Motor neuron (in vitro differentiated cells): Measurements from ENCODE around the gene TAOK1. TPM values are rescaled to one million over a fixed set of nuclear protein-coding genes. Genes with fewer than 3 reads are reported as not detected.

Experiments used
- ATAC-seq, 8 experiments: fragments of 200-7000 bp; cut with Tn5 transposase; replicated peaks in 6 of 8; 2 replicates each; pipeline ENCODE4 v1.8.0; 2021; ENCODE audit warnings: mild to moderate bottlenecking in 8 of 8, moderate library complexity in 8 of 8
- H3K27ac ChIP-seq, 2 donors: fragments of 250-450 bp; sonication (Bioruptor Pico); 2 replicates each; pipeline ENCODE4 v1.9.0; 2021; ENCODE audit warnings: antibody characterized with exemption in 2 of 2, mild to moderate bottlenecking in 2 of 2, moderate library complexity in 1 of 2
- H3K4me1 ChIP-seq, 2 donors: fragments of 250-450 bp; sonication (Bioruptor Pico); replicated peaks in 1 of 2; 2 replicates each; pipeline ENCODE4 v1.6.1; 2021; ENCODE audit warnings: antibody characterized with exemption in 2 of 2, mild to moderate bottlenecking in 2 of 2, moderate library complexity in 1 of 2
- H3K4me3 ChIP-seq, 5 donors: fragments of 250-450 bp; sonication (Bioruptor Pico); 2 replicates each; pipeline ENCODE4 v1.9.0; 2021; ENCODE audit warnings: antibody characterized with exemption in 5 of 5, mild to moderate bottlenecking in 5 of 5, moderate library complexity in 4 of 5
- WGBS, 10 experiments: fragments of 450-650 bp; shearing (Covaris generic); methylation state at CpG; one replicate each; pipeline ENCODE4 v1.0.0; 2022; 5-methylcytosine and 5-hydroxymethylcytosine counted together
- in situ Hi-C, 9 experiments: fragments of 400-800 bp; cut with MboI; loops; one replicate each; pipeline ENCODE4 v1.15.0; 2021; ENCODE audit warnings: low sequenced_read_pairs in 9 of 9, low pct_unique_long_range_greater_than_20kb in 2 of 9; ENCODE audit not compliant: unreplicated experiment in 9 of 9
- total RNA-seq, 8 experiments: library from RNA; unstranded; fragments of 300-600 nt; gene quantifications; 2 replicates each; pipeline versions ENCODE4 v1.2.3 to v1.2.4, GENCODE V29; 2022

The TAOK1 gene
- total RNA-seq, 8 experiments from 2014 or later: 31.1 to 77.9 (median 49.9) TPM

DNA sequence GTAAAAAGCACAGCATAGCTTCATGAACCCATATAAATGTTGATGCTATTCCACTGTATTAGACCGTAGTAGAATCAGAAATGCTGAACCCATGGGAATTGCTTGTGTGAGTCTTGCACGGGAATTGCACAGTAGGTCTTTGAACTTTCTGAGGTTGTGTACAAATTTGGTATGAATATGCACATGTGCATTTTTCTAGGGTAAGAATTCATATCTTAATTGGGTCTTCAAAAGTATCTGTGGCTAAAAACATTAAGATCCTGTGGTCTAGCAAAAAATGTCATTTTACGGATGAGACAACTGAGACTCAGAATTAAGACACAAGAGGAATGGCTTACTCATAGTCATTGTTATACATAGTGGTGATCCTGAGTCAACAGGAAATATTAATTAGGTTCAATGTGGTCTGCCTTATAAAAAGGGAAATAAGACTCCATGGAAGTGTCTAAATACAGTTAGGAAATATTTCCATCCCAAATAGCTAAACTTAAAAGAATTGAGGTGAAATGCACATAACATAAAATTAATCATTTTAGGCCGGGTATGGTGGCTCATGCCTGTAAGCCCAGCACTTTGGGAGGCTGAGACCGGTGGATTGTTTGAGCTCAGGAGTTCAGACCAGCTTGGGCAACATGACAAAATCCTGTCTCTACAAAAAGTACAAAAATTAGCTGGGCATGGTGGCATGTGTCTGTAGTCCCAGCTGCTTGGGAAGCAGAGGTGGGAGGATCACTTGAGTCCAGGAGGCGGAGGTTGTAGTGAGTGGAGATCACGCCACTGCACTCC, 22.8 kb downstream of the TAOK1 start:
- no peak overlapping the region for H3K4me3 ChIP-seq
- WGBS, 10 experiments: 12 to 100% (median 87%) methylated on average over 2 to 7 of the region's 7 CpGs
- in situ Hi-C loops: no loop called here
- H3K27ac ChIP-seq: no peak overlapping the region
- H3K4me1 ChIP-seq: no peaks in the 10 kb centered on the region
- peak in 3 of 8 experiments; percentile 43 to 81 (median 59) for ATAC-seq

DNA sequence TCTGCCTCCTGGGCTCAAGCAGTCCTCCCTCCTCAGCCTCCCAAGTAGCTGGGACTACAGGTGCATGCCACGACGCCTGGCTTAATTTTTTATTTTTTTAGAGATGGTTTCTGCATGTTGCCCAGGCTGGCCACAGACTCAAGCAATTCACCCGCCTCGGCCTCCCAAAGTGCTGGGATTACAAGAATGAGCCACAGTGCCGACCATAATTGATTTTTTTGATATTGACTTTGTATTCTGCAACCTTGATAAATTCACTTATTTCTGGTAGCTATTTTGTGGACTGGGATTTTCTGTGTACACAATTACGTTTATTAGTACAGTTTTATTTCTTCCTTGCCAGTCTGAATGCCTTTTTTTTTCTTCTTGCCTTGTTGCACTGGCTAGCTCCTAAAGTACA, 30.0 kb downstream of the TAOK1 start:
- no peaks in the 10 kb centered on the region for H3K4me1 ChIP-seq
- no peak for ATAC-seq
- H3K27ac ChIP-seq: no peak overlapping the region
- no peak overlapping the region for H3K4me3 ChIP-seq
- WGBS, 10 experiments: 0 to 100% (median 75%) methylated on average over 1 to 6 of the region's 6 CpGs; no CpG with 5 or more reads in 2 of the 10 experiments
- in situ Hi-C loops: no loop called here

DNA sequence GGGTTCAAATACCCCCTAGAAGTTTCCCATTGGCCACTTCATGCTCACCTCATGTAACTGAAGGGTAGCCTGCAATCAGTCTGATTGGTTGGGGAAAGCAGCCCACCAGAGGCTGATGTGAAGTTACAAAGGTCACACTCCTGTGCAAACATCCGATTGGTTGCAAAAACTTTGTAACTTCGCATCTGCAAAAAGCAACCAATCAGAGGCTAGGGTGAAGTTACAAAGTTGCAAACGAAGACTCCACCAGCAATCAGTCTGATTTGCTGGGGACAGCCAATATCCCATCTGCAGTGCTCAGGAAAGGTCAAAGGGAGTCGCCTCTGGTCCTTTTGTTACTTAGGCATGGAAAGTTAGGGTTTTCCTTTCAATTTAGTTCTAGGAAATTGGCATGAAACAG, 40.1 kb downstream of the TAOK1 start:
- Histone ChIP-seq H3K4me3 (no peak overlapping the region), H3K27ac (no peak overlapping the region), H3K4me1 (peaks cover 0 to 2% of the 10 kb centered on the region in 2 donors)
- 59 to 100% (median 80%) methylated on average over 1 to 4 of the region's 4 CpGs; no CpG with 5 or more reads in 3 of the 10 experiments for WGBS, 10 experiments
- in situ Hi-C loops: no loop called here
- no peak for ATAC-seq

DNA sequence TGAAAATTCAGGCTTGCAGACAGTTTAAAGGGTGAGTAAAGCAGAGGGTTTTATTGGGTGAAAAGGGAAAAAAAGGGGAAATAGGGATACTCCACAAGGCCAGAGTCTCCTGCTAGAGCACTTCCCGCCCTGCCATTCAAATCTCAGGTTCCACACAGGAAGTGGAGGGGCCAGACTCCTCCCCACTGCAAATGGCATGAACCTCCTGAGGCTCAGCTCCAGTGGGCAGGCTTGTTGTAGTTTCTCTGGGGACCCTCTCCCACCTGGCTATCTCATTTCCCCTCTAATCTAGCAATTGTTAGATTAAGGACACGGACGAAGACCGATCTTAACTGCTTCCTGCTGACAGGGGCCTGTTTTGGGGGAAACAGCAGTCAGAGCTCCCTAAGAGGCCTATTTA, 43.4 kb downstream of the TAOK1 start:
- WGBS, 10 experiments: 60 to 83% (median 69%) methylated on average over 1 to 4 of the region's 4 CpGs; no CpG with 5 or more reads in 6 of the 10 experiments
- Histone ChIP-seq H3K4me1 (peaks cover 0 to 2% of the 10 kb centered on the region in 2 donors), H3K27ac (no peak overlapping the region), H3K4me3 (no peak overlapping the region)
- peak in 1 of 8 experiments; percentile 59 for ATAC-seq
- in situ Hi-C loops: no loop called here

DNA sequence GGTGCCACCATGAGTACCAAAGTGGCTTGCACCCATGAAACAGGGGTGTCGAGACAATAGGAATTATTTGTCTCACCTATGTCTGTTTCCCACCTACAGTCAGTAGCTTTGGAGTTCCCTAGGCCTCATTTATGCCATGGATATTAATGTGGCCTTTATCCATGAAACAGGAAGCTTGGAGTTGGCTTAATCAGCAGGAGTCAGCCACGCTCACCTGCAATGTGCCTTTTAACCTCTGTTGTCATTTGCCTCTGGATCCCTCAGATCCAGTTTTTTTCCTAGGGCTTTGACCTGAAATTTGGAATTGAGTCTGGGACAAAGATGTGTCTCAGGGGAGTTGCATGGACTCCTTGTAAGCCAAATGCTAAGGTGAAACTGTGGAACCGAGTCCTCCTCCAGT, 44.4 kb downstream of the TAOK1 start:
- in situ Hi-C loops: no loop called here
- Histone ChIP-seq H3K27ac (no peak overlapping the region), H3K4me1 (peaks cover 0 to 2% of the 10 kb centered on the region in 2 donors), H3K4me3 (no peak overlapping the region)
- ATAC-seq: no peak
- 90 to 100% (median 100%) methylated on average over 1 to 3 of the region's 3 CpGs; no CpG with 5 or more reads in 4 of the 10 experiments for WGBS, 10 experiments

DNA sequence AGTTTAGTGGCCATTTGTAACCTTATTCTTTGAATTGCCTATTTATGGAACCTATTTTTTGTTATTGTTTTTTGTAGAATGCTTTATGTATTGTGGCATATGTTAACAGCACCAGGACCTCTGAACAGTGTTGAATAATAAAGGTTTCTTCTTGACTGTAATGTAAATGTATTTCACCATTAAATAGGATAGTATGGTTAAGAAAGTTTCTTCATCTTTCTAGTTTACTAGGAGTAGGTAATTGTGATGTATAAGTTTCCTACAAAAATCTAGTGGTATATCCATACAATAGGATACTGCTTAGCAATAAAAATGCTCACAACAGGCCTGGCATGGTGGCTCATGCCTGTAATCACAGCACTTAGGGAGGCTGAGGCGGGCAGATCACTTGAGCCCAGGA, 52.3 kb downstream of the TAOK1 start:
- Histone ChIP-seq H3K4me3 (no peak overlapping the region), H3K4me1 (peaks cover 0 to 7% of the 10 kb centered on the region in 2 donors), H3K27ac (no peak overlapping the region)
- 83 to 100% (median 92%) methylated on average over 1 of the region's 1 CpG; no CpG with 5 or more reads in 6 of the 10 experiments for WGBS, 10 experiments
- in situ Hi-C loops: no loop called here
- no peak for ATAC-seq

DNA sequence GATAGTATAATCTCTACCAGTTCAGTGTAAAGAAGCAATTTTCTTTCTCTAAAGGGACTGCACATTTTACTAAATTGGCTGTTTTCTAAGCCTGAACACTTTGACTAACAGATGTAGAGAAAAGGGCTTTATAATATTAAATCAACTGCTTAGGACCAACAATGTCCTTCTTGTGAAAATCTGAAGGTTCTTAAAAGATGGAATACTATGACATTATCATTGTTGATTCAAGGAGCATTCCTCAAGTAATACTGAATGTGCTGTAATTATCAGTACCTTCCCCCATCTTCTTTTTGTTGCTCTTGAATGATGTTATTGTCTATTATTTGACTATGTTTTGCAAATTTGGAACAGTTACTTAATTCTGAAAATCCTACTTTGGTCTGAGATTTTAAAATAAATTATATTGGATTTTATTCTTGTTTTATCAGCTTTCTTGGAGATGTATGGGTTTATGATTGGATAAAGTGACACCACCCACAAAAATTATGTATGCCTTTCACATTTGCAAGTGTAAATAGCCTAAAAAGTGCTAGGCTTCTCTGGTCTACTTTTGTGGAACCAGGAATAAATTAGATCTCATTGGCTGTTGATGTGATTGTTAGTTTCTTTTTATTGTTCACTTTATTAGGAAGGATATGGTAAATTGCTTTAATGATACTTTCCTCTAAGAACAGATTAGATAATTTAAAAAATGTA, 53.0 kb downstream of the TAOK1 start:
- no peak overlapping the region for H3K27ac ChIP-seq
- ATAC-seq: peak in 3 of 8 experiments; percentile 58 to 68 (median 59)
- H3K4me3 ChIP-seq: no peak overlapping the region
- H3K4me1 ChIP-seq: peaks cover 0 to 7% of the 10 kb centered on the region in 2 donors
- in situ Hi-C loops: no loop called here

DNA sequence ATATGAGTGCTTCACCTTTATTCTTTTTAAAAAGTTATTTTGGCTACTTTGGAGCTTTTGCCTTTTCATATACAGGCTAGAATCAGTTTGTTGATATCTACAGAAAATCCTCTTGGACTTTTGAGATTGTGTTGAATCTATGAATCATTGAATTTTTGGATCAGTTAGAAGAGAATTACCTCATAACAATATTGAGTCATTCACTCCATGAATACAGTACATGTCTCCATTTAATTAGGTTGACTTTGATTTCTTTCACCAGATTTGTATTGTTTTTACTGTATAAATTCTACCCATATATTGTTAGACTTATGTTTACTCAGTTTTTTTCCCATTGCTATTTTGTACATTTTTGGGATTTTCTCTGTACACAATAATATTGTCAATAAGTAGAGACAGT, 54.4 kb downstream of the TAOK1 start:
- peak in 3 of 8 experiments; percentile 39 to 83 (median 72) for ATAC-seq

DNA sequence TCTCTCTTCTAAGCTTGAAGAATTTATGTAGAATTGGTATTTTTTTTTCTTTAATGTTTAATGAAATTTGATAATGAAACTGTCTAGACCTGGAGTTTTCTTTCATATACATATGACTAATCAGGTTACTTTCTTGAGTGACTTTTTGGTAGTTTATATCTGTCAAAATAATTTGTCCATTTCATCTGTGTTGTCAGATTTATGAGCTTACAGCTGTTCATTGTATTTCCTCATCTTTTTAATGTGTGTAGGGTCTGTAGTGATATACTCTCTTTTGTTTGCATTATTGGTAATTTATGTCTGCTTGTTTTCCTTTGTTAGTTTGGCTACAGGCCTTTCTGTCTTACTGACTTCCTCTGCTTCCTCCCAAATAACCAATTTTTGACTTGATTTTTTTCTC, 55.7 kb downstream of the TAOK1 start:
- H3K4me1 ChIP-seq: peaks cover 0 to 7% of the 10 kb centered on the region in 2 donors
- no peak for ATAC-seq
- no peak overlapping the region for H3K27ac ChIP-seq
- H3K4me3 ChIP-seq: no peak overlapping the region
- in situ Hi-C loops: no loop called here

More for the DNA sequence above, 54.4 kb downstream of the TAOK1 start:
- in situ Hi-C loops: no loop called here
- no peak overlapping the region for H3K27ac ChIP-seq
- H3K4me1 ChIP-seq: peaks cover 0 to 7% of the 10 kb centered on the region in 2 donors
- no peak overlapping the region for H3K4me3 ChIP-seq

DNA sequence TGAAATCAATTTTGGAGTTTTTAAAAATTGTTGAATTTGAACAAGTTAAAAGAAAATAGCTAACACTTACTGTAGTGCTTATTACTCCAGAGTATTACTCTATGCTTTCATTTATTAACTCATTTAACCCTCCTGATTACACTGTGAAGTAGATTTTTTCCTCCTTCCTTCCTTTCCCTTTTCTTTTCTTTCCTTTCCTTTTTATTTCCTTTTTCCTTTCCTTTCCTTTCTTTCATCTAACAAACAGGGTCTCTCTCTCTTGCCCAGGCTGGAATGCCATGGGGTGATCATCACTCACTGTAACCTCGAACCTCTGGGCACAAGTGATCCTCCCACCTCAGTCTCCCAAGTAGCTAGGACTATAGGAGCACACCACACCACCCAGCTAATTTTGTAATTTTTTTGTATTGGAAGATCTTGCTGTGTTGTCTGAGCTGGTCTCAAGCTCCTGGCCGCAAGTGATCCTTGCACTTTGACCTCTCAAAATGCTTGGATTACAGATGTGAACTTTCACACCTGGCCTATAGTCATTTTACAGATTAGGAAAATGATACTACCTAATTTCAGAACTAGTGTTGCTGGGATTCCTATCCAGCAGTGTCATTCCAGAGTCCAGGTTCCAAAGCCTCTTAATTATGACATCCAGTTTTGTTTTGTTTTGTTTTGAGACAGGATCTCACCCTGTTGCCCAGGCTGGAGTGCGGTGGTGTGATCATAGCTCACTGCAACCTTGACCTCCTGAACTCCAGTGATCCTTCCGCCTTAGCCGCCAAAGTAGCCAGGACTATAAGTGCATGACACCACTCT, 59.9 kb downstream of the TAOK1 start:
- Histone ChIP-seq H3K4me1 (peaks cover 0 to 3% of the 10 kb centered on the region in 2 donors), H3K27ac (no peak overlapping the region), H3K4me3 (no peak overlapping the region)
- in situ Hi-C loops: no loop called here
- no peak for ATAC-seq
- WGBS, 10 experiments: 73 to 100% (median 88%) methylated on average over 1 to 5 of the region's 5 CpGs

DNA sequence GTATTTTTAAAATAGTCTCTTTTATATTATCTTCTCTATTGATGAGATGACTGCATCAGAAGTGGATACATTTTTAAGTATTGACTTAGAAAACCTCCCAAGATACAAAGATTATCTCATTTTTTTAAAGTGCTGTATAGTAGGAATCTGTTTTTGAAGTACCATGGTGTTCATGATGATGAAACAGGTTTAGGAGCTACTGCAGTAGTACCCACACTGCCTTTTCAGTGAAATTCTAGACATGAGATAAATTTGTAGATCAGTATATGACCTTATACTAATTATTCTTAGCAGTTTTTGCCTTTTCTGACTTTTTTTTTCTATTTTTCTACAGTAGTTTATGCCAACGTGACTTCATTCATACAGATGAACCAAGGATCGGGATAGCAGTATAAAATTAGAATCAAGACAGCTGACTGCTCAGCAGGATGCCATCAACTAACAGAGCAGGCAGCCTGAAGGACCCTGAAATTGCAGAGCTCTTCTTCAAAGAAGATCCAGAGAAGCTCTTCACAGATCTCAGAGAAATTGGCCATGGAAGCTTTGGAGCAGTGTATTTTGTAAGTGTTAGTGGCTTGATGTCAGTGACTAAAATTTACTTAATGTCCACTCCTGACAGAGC, 61.1 kb downstream of the TAOK1 start:
- Histone ChIP-seq H3K4me3 (no peak overlapping the region), H3K4me1 (no peaks in the 10 kb centered on the region), H3K27ac (no peak overlapping the region)
- no peak for ATAC-seq
- in situ Hi-C loops: no loop called here
- 50 to 100% (median 88%) methylated on average over 1 to 2 of the region's 2 CpGs; no CpG with 5 or more reads in 1 of the 10 experiments for WGBS, 10 experiments

DNA sequence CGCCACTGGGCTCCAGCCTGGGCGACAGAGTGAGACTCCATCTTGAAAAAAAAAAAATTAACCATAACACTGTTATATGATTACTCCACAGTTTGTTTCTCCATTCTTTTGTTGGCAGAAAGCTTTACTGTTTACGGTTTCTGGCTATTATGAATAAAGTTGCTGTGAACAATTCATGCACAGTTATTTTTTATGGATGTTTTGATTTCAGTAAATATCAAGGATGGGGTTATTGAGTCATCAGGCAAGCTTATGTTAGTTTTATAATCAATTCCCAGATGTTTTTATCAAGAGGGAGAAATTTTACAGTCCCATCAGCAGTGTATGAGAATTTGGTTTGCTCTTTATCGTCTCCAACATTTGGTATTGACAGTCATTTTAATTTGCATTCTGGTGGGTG, 67.9 kb downstream of the TAOK1 start:
- in situ Hi-C loops: no loop called here
- no peak for ATAC-seq
- no peak overlapping the region for H3K4me3 ChIP-seq
- WGBS, 10 experiments: 60 to 100% (median 100%) methylated on average over 2 to 4 of the region's 4 CpGs; no CpG with 5 or more reads in 1 of the 10 experiments
- H3K4me1 ChIP-seq: peaks cover 4 to 8% of the 10 kb centered on the region in 2 donors
- no peak overlapping the region for H3K27ac ChIP-seq
